Motor neuron (in vitro differentiated cells): Measurements from ENCODE around the gene THRAP3. TPM values are rescaled to one million over a fixed set of nuclear protein-coding genes. Genes with fewer than 3 reads are reported as not detected.

ENCODE experiments used
- ATAC-seq, 8 experiments: fragments of 200-7000 bp; cut with Tn5 transposase; replicated peaks in 6 of 8; 2 replicates each; pipeline ENCODE4 v1.8.0; 2021; ENCODE audit warnings: mild to moderate bottlenecking in 8 of 8, moderate library complexity in 8 of 8
- H3K27ac ChIP-seq, 2 donors: fragments of 250-450 bp; sonication (Bioruptor Pico); 2 replicates each; pipeline ENCODE4 v1.9.0; 2021; ENCODE audit warnings: antibody characterized with exemption in 2 of 2, mild to moderate bottlenecking in 2 of 2, moderate library complexity in 1 of 2
- H3K4me1 ChIP-seq, 2 donors: fragments of 250-450 bp; sonication (Bioruptor Pico); replicated peaks in 1 of 2; 2 replicates each; pipeline ENCODE4 v1.6.1; 2021; ENCODE audit warnings: antibody characterized with exemption in 2 of 2, mild to moderate bottlenecking in 2 of 2, moderate library complexity in 1 of 2
- H3K4me3 ChIP-seq, 5 donors: fragments of 250-450 bp; sonication (Bioruptor Pico); 2 replicates each; pipeline ENCODE4 v1.9.0; 2021; ENCODE audit warnings: antibody characterized with exemption in 5 of 5, mild to moderate bottlenecking in 5 of 5, moderate library complexity in 4 of 5
- WGBS, 10 experiments: fragments of 450-650 bp; shearing (Covaris generic); methylation state at CpG; one replicate each; pipeline ENCODE4 v1.0.0; 2022; 5-methylcytosine and 5-hydroxymethylcytosine counted together
- in situ Hi-C, 9 experiments: fragments of 400-800 bp; cut with MboI; loops; one replicate each; pipeline ENCODE4 v1.15.0; 2021; ENCODE audit warnings: low sequenced_read_pairs in 9 of 9, low pct_unique_long_range_greater_than_20kb in 2 of 9; ENCODE audit not compliant: unreplicated experiment in 9 of 9
- total RNA-seq, 8 experiments: library from RNA; unstranded; fragments of 300-600 nt; gene quantifications; 2 replicates each; pipeline versions ENCODE4 v1.2.3 to v1.2.4, GENCODE V29; 2022

The THRAP3 gene
- total RNA-seq, 8 experiments from 2014 or later = 72.6 to 139 (median 104) TPM

DNA sequence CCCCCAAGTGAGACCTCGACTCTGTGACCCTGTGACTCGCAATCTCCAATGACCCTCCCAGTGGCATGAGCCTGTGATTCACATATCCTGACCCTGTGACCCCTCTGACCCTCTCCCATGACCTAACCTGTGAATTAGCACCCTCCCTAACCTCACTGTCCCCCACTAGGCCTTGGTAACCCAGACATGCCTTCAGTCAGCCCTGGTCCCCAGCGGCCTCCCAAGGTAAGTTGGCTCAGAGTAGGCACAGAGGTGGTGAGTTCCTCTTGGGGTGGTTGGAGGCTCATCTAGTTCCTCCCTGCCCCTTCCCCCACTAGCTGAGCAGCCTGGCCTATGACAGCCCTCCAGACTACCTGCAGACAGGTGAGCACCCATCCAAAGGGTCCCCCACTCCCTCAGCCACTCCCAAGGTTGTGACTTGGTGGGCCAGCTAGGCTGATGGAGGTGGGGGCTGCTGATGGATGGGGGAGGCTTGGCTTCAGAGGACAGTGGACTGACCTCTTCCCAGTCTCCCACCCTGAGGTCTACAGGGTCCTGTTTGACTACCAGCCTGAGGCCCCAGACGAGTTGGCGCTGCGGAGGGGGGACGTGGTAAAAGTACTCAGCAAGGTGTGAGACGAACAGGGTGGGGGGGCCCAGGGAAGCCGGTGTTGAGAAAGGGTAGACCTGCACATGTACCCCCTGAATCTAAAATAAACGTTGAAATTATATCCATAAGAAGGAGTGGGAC lies 83.5 kb downstream of the THRAP3 start:
- 63 to 100% (median 82%) methylated on average over 1 to 6 of the region's 10 CpGs; no CpG with 5 or more reads in 6 of the 10 experiments for WGBS, 10 experiments
- peaks cover 16 to 24% of the 10 kb centered on the region in 2 donors for H3K4me1 ChIP-seq
- no peak for ATAC-seq
- H3K27ac ChIP-seq = no peak overlapping the region
- peak overlapping the region; percentile 47 to 75 (median 69) for H3K4me3 ChIP-seq
- in situ Hi-C loops = no loop called here

DNA sequence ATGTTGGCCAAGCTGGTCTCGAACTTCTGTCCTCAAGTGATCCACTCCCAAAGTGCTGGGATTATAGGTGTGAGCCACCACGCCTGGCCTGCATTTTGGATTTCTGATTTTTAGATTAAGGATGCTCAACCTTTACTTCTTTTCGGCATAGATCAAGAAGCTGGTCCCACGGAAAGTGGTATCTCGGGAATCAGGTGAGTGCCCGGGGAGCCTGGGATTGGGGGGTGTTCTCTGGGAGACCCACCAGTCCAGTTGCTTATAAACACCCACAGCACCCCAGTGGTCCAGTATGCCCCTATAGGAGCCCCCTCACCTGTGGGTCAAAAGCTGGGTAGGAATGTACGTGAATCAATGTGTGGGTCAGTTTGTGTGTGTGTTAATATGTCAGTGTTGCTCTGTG lies 85.2 kb downstream of the THRAP3 start:
- WGBS, 10 experiments = 95 to 100% (median 98%) methylated on average over 1 to 6 of the region's 7 CpGs; no CpG with 5 or more reads in 4 of the 10 experiments
- no peak for ATAC-seq
- no peak overlapping the region for H3K27ac ChIP-seq
- H3K4me3 ChIP-seq = no peak overlapping the region
- in situ Hi-C loops = no loop called here
- peaks cover 16 to 21% of the 10 kb centered on the region in 2 donors for H3K4me1 ChIP-seq

DNA sequence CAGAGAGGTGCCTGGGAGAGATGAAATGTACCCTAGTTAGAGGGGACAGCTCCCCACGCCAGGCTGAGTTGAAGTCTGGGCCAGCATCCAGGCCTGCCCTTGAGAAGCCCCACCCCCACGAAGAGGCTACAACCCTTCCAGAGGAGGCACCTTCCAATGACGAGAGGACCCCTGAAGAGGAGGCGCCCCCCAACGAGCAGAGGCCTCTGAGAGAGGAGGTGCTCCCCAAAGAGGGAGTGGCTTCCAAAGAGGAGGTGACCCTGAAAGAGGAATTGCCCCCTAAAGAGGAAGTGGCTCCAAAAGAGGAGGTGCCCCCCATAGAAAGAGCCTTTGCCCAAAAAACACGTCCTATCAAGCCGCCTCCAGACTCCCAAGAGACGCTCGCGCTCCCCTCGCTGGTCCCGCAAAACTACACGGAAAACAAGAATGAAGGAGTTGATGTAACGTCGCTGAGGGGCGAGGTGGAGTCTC lies 96.1 kb downstream of the THRAP3 start:
- peaks cover 35 to 36% of the 10 kb centered on the region in 2 donors for H3K4me1 ChIP-seq
- no peak for ATAC-seq
- H3K4me3 ChIP-seq = no peak overlapping the region
- no peak overlapping the region for H3K27ac ChIP-seq
- in situ Hi-C loops = no loop called here
- WGBS, 10 experiments = 3 to 100% (median 83%) methylated on average over 2 to 16 of the region's 16 CpGs; no CpG with 5 or more reads in 5 of the 10 experiments

DNA sequence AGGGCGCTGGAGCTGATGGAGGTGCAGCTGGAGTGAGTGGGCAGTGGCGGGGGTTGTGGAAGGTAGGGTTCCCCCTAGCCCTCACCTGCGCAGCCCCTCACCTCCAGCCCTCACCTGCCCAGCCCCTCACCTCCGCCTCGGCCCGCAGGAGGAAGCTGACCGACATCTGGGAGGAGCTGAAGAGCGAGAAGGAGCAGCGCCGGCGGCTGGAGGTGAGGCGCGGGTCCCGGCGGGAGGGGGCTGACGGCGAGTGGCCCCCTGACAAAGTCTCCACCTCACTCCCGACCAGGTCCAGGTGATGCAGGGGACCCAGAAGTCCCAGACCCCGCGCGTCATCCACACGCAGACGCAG lies 96.5 kb downstream of the THRAP3 start:
- Histone ChIP-seq H3K27ac (no peak overlapping the region), H3K4me1 (peaks cover 35 to 36% of the 10 kb centered on the region in 2 donors), H3K4me3 (no peak overlapping the region)
- in situ Hi-C loops = no loop called here
- ATAC-seq = no peak
- 74 to 100% (median 100%) methylated on average over 1 to 12 of the region's 23 CpGs; no CpG with 5 or more reads in 7 of the 10 experiments for WGBS, 10 experiments

- in situ Hi-C loops = no loop called here
- 2 to 60% (median 24%) methylated on average over 3 to 11 of the region's 59 CpGs; no CpG with 5 or more reads in 5 of the 10 experiments for WGBS, 10 experiments
- H3K4me1 ChIP-seq = peaks cover 35 to 36% of the 10 kb centered on the region in 2 donors
- peak; percentile 12 to 59 (median 50) for ATAC-seq
- peak overlapping the region in 1 of 5 donors; percentile 3 for H3K4me3 ChIP-seq
- H3K27ac ChIP-seq = peak overlapping the region; percentile 4 to 83
Observed at GRCh38 chr1:36321119-36321951, 97.1 kb downstream of the THRAP3 start.

GRCh38 chr1:36322041-36322785 lies 98.0 kb downstream of the THRAP3 start:
- peak overlapping the region in 4 of 5 donors; percentile 35 to 54 (median 50) for H3K4me3 ChIP-seq
- peak in 4 of 8 experiments; percentile 0 to 6 (median 2) for ATAC-seq
- H3K27ac ChIP-seq = peak overlapping the region; percentile 3 to 83
- in situ Hi-C loops = no loop called here
- 44% methylated on average over 19 to 24 of the region's 67 CpGs; no CpG with 5 or more reads in 8 of the 10 experiments for WGBS, 10 experiments
- H3K4me1 ChIP-seq = peaks cover 35 to 36% of the 10 kb centered on the region in 2 donors

- H3K27ac ChIP-seq = peak overlapping the region; percentile 3 to 83
- peaks cover 35 to 36% of the 10 kb centered on the region in 2 donors for H3K4me1 ChIP-seq
- H3K4me3 ChIP-seq = peak overlapping the region; percentile 30 to 54 (median 49)
- in situ Hi-C loops = no loop called here
- peak; percentile 8 to 57 (median 50) for ATAC-seq
- WGBS, 10 experiments = 0 to 8% (median 4%) methylated on average over 4 to 20 of the region's 83 CpGs; no CpG with 5 or more reads in 7 of the 10 experiments
Observed at GRCh38 chr1:36322786-36323635, 98.8 kb downstream of the THRAP3 start.

GRCh38 chr1:36323636-36324352 lies 99.6 kb downstream of the THRAP3 start, which contains the start of gene EVA1B:
EVA1B (minus strand) TSS chr1:36323645; CDS start chr1:36323037, 608 bp downstream.
- peaks cover 36 to 39% of the 10 kb centered on the region in 2 donors for H3K4me1 ChIP-seq
- H3K4me3 ChIP-seq = peak within 1 kb of the TSS; percentile 30 to 54 (median 49)
- H3K27ac ChIP-seq = peak within 1 kb of the TSS; percentile 3 to 83
- ATAC-seq = peak in 7 of 8 experiments; percentile 6 to 64 (median 46)
- in situ Hi-C loops = no loop called here
- WGBS, 10 experiments = 0 to 30% (median 0%) methylated on average over 1 to 8 of the region's 36 CpGs; no CpG with 5 or more reads in 3 of the 10 experiments

- Histone ChIP-seq H3K4me3 (peak overlapping the region in 4 of 5 donors; percentile 35 to 54 (median 50)), H3K27ac (peak overlapping the region in 1 of 2 donors; percentile 83), H3K4me1 (peaks cover 41 to 44% of the 10 kb centered on the region in 2 donors)
- in situ Hi-C loops = no loop called here
- 3 to 26% (median 7%) methylated on average over 5 to 7 of the region's 9 CpGs; no CpG with 5 or more reads in 7 of the 10 experiments for WGBS, 10 experiments
- ATAC-seq = peak in 3 of 8 experiments; percentile 1 to 4 (median 4)
Observed at GRCh38 chr1:36324353-36324703, 100.1 kb downstream of the THRAP3 start.

GRCh38 chr1:36326499-36326898 lies 102.3 kb downstream of the THRAP3 start:
- WGBS, 10 experiments = 74 to 100% (median 87%) methylated on average over 1 to 5 of the region's 6 CpGs; no CpG with 5 or more reads in 5 of the 10 experiments
- no peak overlapping the region for H3K27ac ChIP-seq
- in situ Hi-C loops = no loop called here
- H3K4me3 ChIP-seq = no peak overlapping the region
- ATAC-seq = no peak
- H3K4me1 ChIP-seq = peaks cover 34 to 40% of the 10 kb centered on the region in 2 donors

DNA sequence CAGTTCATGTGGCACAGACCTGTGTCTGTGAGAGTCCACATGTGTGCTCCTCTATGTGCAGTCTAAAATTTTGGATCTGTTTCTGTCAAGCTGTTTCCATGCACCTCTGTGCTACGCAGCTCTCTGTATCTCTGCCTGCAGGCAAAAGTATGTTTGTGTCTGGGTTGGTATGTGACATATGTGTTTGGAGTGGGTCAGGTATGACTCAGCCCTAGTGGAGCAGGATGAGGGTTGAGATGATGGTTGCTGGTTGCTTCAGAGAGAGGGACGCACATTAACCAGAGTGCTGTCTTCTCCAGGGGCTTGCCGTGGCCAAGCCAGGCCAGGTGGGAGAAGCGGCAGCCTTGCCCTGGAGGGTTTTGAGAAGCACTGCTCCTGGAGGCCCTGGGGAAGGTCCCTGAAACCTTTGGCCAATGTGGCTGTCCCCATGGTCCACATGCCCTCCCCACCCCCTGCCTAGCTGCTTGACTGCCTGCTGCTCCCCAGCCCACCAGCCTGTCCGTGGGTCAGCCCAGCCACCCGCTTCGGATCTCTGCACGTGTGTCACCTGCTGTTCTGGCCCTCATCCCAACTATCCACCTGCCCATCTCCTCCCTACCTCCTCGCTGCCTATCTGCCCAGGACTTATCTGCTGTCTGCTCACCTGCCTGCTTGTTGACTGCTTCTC lies 103.3 kb downstream of the THRAP3 start:
- in situ Hi-C loops = no loop called here
- WGBS, 10 experiments = 80 to 100% (median 94%) methylated on average over 1 to 9 of the region's 9 CpGs; no CpG with 5 or more reads in 4 of the 10 experiments
- Histone ChIP-seq H3K4me1 (peaks cover 23 to 30% of the 10 kb centered on the region in 2 donors), H3K27ac (no peak overlapping the region), H3K4me3 (no peak overlapping the region)
- no peak for ATAC-seq
